Keratinocyte (primary cell): ENCODE measurements around the gene CASZ1.

ENCODE experiments used
- EZH2 ChIP-seq: IDR thresholded peaks from one replicate; pipeline ENCODE4 v1.6.1; 2012; ENCODE audit warnings: inconsistent platforms, mild to moderate bottlenecking, low read length, moderate library complexity
- TF ChIP-seq, protein P1 (sequence below), 3 experiments: IDR thresholded peaks in 1 of 3; conservative IDR thresholded peaks in 1 of 3; optimal IDR thresholded peaks in 1 of 3; 2 replicates in 2 of 3; 3 replicates in 1 of 3; pipeline versions ENCODE3 to v1.5.1; 2011; ENCODE audit warnings: low read length in 3 of 3, mild to moderate bottlenecking in 3 of 3, moderate library complexity in 2 of 3, control low read depth in 1 of 3, inconsistent platforms in 1 of 3; ENCODE audit not compliant: insufficient read depth in 2 of 3; ENCODE audit errors: extremely low read depth in 1 of 3

DNA sequence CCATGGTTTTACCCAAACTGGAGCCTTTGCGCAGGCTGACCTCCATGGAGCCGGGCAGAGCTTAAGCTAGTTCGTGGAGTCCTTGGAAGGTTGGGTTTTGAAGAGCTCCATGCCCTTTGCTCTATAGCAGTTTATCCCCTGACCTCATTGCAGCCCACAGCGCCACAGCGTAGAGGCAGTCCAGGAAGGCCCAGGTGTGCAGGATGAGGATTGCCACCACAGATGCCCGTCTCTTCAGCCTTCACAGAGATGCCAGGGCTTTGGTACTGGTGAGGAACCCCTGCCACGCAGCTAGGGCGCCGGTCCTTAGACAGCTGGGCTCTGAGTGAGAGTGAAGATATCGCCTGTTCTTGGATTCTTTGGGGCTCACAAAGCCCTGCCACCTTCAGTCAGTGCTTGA, 183.1 kb downstream of the CASZ1 start:
- TF ChIP-seq, protein P1, sequence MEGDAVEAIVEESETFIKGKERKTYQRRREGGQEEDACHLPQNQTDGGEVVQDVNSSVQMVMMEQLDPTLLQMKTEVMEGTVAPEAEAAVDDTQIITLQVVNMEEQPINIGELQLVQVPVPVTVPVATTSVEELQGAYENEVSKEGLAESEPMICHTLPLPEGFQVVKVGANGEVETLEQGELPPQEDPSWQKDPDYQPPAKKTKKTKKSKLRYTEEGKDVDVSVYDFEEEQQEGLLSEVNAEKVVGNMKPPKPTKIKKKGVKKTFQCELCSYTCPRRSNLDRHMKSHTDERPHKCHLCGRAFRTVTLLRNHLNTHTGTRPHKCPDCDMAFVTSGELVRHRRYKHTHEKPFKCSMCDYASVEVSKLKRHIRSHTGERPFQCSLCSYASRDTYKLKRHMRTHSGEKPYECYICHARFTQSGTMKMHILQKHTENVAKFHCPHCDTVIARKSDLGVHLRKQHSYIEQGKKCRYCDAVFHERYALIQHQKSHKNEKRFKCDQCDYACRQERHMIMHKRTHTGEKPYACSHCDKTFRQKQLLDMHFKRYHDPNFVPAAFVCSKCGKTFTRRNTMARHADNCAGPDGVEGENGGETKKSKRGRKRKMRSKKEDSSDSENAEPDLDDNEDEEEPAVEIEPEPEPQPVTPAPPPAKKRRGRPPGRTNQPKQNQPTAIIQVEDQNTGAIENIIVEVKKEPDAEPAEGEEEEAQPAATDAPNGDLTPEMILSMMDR (optimal IDR thresholded peaks at IDR 0.05 in 1 of 3, IDR thresholded peaks at IDR 0.05 in 1 of 3, conservative IDR thresholded peaks at IDR 0.05 in 1 of 3; ENCODE audit: extremely low read depth in 1 of 3, insufficient read depth in 2 of 3, low read length in 3 of 3) = no peak
- TF ChIP-seq EZH2 = no peak
